GM19099 (cell line): ENCODE data around the gene CFAP57.

Experiments
- POLR2A ChIP-seq: IDR thresholded peaks from 3 replicates; pipeline ENCODE4 v1.6.1; 2011; ENCODE audit warnings: low read depth; ENCODE audit not compliant: insufficient read length; ENCODE audit errors: extremely low read depth

CFAP57 gene

GRCh38 chr1:43205671-43206070, 33.5 kb downstream of the CFAP57 start:
- no peak for TF ChIP-seq POLR2A

GRCh38 chr1:43206600-43207228, 34.6 kb downstream of the CFAP57 start:
- TF ChIP-seq POLR2A: no peak

GRCh38 chr1:43207229-43207853, 35.2 kb downstream of the CFAP57 start:
- TF ChIP-seq POLR2A: no peak

GRCh38 chr1:43214501-43215444, 42.6 kb downstream of the CFAP57 start:
- TF ChIP-seq POLR2A: no peak

GRCh38 chr1:43217747-43218146, 45.6 kb downstream of the CFAP57 start:
- TF ChIP-seq POLR2A: no peak

- no peak for TF ChIP-seq POLR2A
Measured at GRCh38 chr1:43220905-43221778, 49.0 kb downstream of the CFAP57 start.

GRCh38 chr1:43221797-43222196, 49.7 kb downstream of the CFAP57 start:
- TF ChIP-seq POLR2A: no peak

- no peak for TF ChIP-seq POLR2A
Measured at GRCh38 chr1:43222879-43223278, 50.7 kb downstream of the CFAP57 start.

GRCh38 chr1:43225168-43225567, 53.0 kb downstream of the CFAP57 start:
- no peak for TF ChIP-seq POLR2A

- no peak for TF ChIP-seq POLR2A
Measured at GRCh38 chr1:43227143-43227764, 55.1 kb downstream of the CFAP57 start.

- no peak for TF ChIP-seq POLR2A
Measured at GRCh38 chr1:43229826-43230780, 58.0 kb downstream of the CFAP57 start.

- no peak for TF ChIP-seq POLR2A
Measured at GRCh38 chr1:43232074-43232473, 59.9 kb downstream of the CFAP57 start.

- no peak for TF ChIP-seq POLR2A
Measured at GRCh38 chr1:43232482-43232881, 60.4 kb downstream of the CFAP57 start.
